ENCODE measurements around the gene SDHB.

The SDHB gene

DNA sequence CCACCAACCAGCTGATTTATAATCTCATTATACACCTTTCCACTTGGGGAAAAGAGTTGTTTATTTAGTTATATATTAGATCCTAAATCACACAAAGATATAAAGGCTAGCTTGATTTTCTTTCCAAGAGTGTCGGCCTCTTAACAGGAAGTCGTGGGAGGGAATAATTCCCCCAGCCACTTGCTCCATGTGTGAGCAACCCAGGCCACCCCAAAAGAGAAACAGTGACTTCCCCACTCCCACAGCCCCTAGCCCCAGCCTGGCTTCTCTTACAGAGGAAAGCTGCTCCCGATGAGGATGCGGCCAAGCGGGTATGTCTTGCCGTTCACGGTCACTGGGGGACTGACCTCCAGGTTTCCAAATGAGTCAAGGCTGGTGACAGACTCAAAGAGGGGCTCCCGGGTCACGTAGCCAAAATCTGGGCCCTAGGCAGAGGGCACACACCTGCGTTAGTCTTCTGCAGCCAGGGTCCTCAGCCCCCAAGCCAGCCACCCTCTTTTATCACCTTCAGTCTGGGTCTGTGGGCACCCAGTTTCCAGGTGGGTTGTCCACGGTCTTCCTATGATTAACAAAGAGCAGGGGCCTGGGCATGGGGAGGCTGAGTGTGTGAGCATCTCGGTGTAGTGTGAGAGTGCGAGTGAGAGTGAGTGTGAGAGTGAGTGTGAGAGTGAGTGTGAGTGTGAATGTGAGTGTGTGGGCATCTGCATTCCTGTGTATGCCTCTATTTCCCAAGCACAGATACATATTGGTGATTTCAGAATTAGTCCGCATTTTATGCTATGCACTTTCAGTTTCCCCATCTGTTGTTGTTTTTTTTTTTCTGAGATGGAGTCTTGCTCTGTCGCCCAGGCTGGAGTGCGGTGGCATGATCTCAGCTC lies 25.4 kb upstream of the SDHB start:
- DNase-seq (ENCODE audit: low read depth) = no peak
- TF ChIP-seq, protein P1, sequence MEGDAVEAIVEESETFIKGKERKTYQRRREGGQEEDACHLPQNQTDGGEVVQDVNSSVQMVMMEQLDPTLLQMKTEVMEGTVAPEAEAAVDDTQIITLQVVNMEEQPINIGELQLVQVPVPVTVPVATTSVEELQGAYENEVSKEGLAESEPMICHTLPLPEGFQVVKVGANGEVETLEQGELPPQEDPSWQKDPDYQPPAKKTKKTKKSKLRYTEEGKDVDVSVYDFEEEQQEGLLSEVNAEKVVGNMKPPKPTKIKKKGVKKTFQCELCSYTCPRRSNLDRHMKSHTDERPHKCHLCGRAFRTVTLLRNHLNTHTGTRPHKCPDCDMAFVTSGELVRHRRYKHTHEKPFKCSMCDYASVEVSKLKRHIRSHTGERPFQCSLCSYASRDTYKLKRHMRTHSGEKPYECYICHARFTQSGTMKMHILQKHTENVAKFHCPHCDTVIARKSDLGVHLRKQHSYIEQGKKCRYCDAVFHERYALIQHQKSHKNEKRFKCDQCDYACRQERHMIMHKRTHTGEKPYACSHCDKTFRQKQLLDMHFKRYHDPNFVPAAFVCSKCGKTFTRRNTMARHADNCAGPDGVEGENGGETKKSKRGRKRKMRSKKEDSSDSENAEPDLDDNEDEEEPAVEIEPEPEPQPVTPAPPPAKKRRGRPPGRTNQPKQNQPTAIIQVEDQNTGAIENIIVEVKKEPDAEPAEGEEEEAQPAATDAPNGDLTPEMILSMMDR (IDR thresholded peaks at IDR 0.05; ENCODE audit: control insufficient read depth, extremely low read depth, insufficient read depth) = no peak
- no peak overlapping the region for H3K4me3 ChIP-seq (ENCODE audit: low read depth, low read length)

DNA sequence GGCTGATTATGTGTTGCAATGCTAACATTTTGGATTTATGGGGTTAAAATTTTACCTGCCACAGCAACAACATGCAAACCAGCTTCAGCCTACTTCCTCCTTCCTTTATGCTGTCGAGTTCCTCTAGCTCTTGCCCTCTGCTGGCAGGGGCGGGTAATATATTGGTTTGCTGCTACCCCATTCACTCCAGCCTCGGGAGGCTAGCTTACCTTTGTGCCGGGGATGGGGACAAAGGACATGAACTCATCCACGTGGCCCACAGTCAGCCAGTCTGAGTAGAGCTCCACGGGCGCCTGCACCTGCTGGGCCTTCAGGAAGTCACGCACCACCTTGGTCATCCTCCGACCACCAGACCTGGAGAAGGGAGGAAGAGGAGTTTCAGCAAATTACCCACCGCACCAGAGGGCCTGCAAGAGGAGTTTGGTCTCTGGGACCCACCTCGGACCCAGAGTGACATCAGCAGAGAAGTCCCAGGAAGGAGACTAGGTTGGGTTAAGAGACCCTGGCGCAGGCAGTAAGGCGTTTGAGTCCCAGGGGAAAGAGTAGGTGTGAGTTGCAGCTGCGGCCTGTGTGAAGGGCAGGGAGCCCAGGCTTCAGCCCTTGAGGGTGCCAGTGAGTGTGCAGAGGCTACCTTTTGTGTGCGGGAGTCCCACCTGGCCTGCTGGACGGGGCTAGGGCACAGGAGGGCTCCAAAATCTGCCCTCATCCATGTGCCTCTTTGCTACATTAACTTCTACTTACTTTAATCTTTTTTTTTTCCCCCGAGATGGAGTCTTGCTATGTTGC lies 21.8 kb upstream of the SDHB start:
- no peak overlapping the region for H3K4me3 ChIP-seq (ENCODE audit: low read depth, low read length)
- peak; percentile 11 for DNase-seq (ENCODE audit: low read depth)
- TF ChIP-seq, protein P1 (IDR thresholded peaks at IDR 0.05; ENCODE audit: control insufficient read depth, extremely low read depth, insufficient read depth) = peak; percentile 46

DNA sequence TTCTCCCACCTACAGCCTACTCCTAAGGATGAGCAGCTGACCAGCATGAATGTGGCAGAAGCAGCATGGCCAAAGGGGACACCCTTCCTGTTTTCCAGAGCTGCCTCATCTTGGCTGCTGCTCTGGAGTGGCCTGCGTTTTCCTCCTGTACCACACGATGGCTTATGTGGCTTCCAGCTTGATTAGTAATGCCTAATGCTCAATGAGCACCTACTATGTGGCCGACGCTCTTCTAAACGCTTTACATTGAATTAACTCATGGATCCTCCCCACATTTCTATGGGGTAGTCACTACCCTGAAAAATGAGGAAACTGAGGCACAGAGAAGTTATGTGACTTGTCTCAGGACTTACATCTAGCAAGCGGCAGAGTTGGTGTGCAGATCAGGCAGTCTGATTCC lies 18.0 kb upstream of the SDHB start:
- TF ChIP-seq, protein P1 (IDR thresholded peaks at IDR 0.05; ENCODE audit: control insufficient read depth, extremely low read depth, insufficient read depth) = no peak
- no peak for DNase-seq (ENCODE audit: low read depth)
- no peak overlapping the region for H3K4me3 ChIP-seq (ENCODE audit: low read depth, low read length)

DNA sequence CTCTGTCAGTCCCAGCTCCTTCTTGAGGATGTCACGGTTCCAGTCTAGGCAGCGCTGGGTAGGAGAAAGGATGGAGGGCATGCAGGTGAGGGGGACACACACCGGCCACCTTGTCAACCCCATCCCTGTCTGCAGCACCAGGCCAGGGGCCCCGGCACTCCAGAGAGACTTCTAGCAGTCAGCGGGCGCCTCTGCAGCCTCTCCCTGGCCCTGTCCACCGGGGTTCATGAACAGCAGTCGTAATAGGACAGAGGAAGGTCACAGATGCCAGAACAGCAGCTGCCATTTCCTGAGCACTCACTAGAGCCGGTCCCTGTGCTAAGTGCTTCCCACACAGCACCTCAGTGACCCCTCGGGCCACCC lies 16.3 kb upstream of the SDHB start:
- no peak overlapping the region for H3K4me3 ChIP-seq (ENCODE audit: low read depth, low read length)
- no peak for DNase-seq (ENCODE audit: low read depth)
- TF ChIP-seq, protein P1 (IDR thresholded peaks at IDR 0.05; ENCODE audit: control insufficient read depth, extremely low read depth, insufficient read depth) = no peak

DNA sequence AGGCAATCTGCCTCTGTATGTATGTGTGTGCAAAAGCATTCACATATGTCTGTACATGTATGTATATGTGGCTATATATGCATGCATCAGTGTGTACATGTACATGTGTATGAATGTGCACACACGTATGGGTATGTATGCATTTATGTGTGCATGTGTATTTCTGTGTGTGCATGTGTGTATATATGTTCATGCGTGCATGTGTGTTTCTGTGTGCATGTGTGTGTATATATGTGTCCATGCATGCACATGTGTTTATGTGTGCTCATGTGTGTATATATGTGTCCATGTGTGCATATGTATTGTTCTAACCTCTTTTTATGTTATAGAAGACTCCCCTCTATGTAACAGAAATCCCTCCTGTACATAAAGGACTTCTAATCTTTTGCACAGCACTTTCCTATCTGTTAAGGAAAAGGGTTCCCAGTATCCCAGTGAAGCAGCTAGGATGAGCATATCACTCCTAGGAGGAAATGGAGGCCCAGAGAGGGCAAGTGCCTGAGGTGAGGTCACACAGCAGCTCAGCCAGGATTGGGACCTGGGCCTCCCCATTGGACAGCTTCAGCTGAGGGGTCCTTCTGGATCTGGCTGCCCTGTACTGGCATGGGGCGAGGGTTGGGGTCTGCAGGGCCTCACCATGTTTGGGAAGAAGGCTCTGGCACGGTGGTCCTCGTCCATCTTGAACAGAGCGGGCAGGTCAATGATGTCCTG lies 15.8 kb upstream of the SDHB start:
- TF ChIP-seq, protein P1 (IDR thresholded peaks at IDR 0.05; ENCODE audit: control insufficient read depth, extremely low read depth, insufficient read depth) = no peak
- H3K4me3 ChIP-seq (ENCODE audit: low read depth, low read length) = no peak overlapping the region
- DNase-seq (ENCODE audit: low read depth) = no peak

DNA sequence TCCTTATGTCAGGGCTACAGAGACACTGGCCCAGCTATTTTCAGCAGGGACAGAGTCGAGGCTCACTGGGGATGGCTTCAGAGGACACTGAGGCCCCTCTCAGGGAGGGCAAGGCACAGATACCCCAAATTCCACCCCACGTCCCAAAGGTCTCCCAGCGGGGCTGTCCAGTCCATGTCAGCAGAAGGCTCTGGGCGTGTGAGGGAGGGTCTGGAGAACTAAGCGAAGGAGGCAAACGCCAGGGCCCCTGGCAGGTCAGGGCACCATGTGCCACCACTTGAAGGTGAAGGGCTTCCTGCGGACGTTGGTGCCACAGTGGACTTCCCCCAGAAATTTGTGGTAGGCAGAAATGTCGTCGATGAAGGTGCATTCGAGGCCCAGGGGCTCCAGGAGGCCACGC lies 15.0 kb upstream of the SDHB start:
- no peak for DNase-seq (ENCODE audit: low read depth)
- TF ChIP-seq, protein P1 (IDR thresholded peaks at IDR 0.05; ENCODE audit: control insufficient read depth, extremely low read depth, insufficient read depth) = no peak

More for the DNA sequence above, 15.0 kb upstream of the SDHB start:
- H3K4me3 ChIP-seq (ENCODE audit: low read depth, low read length) = no peak overlapping the region
